NT2/D1 (cell line): ENCODE results near the gene CXCL16.

ENCODE experiments used
- SUZ12 ChIP-seq: IDR thresholded peaks from 2 replicates; pipeline ENCODE4 v1.6.1; 2011; ENCODE audit not compliant: insufficient read length, insufficient read depth; ENCODE audit errors: extremely low read depth
- ZNF274 ChIP-seq: IDR thresholded peaks from 2 replicates; pipeline ENCODE4 v1.6.1; 2011; ENCODE audit warnings: mild to moderate bottlenecking, low read depth, low read length

GRCh38 chr17:4725646-4726310 lies 13.9 kb downstream of the CXCL16 start:
- no peak for TF ChIP-seq ZNF274
- no peak for TF ChIP-seq SUZ12
